HCEC 1CT (cell line): ENCODE data around the gene TBC1D4.

Experiments used
- DNase-seq: peaks from one replicate; pipeline ENCODE4 v3.0.0-alpha.2; 2017

Gene TBC1D4, protein sequence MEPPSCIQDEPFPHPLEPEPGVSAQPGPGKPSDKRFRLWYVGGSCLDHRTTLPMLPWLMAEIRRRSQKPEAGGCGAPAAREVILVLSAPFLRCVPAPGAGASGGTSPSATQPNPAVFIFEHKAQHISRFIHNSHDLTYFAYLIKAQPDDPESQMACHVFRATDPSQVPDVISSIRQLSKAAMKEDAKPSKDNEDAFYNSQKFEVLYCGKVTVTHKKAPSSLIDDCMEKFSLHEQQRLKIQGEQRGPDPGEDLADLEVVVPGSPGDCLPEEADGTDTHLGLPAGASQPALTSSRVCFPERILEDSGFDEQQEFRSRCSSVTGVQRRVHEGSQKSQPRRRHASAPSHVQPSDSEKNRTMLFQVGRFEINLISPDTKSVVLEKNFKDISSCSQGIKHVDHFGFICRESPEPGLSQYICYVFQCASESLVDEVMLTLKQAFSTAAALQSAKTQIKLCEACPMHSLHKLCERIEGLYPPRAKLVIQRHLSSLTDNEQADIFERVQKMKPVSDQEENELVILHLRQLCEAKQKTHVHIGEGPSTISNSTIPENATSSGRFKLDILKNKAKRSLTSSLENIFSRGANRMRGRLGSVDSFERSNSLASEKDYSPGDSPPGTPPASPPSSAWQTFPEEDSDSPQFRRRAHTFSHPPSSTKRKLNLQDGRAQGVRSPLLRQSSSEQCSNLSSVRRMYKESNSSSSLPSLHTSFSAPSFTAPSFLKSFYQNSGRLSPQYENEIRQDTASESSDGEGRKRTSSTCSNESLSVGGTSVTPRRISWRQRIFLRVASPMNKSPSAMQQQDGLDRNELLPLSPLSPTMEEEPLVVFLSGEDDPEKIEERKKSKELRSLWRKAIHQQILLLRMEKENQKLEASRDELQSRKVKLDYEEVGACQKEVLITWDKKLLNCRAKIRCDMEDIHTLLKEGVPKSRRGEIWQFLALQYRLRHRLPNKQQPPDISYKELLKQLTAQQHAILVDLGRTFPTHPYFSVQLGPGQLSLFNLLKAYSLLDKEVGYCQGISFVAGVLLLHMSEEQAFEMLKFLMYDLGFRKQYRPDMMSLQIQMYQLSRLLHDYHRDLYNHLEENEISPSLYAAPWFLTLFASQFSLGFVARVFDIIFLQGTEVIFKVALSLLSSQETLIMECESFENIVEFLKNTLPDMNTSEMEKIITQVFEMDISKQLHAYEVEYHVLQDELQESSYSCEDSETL (N-terminal part only)

DNA sequence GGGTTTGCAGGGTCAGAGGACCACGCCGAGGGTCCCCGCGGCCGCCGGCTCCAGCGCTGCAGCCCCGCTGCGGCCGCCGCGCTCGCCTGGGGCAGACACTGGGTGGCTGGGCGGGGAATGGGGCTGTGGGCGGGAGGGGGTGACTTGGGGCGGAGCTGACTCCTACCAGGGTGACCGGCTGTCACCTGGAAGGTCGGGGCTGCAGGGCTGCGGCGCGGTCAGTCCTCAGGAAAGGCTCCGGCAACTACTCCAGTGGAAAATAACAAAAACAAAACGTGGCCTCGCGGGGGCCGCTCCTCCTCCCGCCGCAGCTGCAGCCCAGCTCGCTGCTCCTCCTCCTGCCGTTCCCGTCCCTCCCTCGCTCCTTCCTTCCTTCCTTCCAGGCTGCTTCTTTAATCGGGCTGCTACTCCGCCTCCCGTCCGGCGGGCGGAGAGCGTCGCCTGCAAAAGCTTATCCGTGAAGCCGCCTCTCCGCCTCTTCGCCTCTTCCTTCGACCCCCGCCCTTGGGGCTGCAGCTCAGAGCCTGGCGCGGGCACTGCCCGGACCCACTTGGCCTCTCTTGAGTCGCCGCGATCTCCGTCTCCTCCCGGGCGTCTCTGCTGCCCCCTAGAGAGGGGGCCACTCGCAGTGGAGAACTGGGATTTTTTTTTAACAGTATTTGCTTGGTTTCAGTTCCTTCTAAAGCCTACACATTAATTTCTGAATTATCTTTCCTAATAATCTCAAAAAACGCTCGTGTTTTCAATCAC, at the start of gene TBC1D4:
Gene TBC1D4 (minus strand): TSS at position 100 of the 750 bp plus-strand sequence. CDS start 402 bp downstream, outside the sequence.
- peak; percentile 88 for DNase-seq

- no peak for DNase-seq
Observed at GRCh38 chr13:75530549-75530961, 48.6 kb upstream of the TBC1D4 start.

DNA sequence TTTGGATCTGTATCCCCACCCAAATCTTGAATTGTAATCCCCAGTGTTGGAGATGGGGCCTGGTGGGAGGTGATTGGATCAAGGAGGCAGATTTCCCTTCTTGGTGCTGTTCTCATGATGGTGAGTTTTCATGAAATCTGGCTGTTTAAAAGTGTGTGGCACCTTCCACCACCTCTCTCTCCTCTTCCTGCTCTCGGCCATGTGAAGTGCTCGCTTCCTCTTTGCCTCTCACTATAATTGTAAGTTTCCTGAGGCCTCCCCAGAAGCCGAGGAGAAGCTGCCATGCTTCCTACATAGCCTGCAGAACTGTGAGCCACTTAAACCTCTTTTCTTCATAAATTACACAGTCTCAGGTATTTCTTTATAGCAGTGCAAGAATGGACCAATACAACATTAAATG, 40.0 kb upstream of the TBC1D4 start:
- DNase-seq = no peak

DNA sequence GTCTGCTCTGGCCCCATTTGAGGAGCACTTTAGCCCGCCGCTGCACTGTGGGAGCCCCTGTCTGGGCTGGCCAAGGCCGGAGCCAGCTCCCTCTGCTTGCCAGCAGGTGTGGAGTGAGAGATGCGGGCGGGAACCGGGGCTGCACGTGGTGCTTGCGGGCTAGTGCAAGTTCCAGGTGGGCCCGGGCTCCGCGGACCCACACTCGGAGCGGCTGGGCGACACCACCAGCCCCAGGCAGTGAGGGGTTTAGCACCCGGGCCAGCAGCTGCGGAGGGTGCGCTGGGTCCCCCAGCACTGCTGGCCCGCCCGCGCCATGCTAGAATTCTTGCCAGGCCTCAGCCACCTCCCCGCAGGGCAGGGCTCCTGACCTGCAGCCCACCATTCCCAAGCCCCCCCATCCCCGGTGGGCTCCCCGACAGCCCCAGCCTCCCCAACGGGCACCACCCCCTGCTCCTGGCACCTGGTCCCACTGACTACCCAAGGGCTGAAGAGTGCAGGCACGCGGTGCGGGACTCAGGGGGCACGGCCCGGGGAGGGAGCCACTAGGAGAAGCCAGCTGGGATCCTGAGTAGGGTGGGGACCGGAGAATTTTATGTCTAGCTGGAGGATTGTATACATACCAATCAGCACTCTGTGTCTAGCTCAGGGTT, 36.6 kb upstream of the TBC1D4 start:
- no peak for DNase-seq

DNA sequence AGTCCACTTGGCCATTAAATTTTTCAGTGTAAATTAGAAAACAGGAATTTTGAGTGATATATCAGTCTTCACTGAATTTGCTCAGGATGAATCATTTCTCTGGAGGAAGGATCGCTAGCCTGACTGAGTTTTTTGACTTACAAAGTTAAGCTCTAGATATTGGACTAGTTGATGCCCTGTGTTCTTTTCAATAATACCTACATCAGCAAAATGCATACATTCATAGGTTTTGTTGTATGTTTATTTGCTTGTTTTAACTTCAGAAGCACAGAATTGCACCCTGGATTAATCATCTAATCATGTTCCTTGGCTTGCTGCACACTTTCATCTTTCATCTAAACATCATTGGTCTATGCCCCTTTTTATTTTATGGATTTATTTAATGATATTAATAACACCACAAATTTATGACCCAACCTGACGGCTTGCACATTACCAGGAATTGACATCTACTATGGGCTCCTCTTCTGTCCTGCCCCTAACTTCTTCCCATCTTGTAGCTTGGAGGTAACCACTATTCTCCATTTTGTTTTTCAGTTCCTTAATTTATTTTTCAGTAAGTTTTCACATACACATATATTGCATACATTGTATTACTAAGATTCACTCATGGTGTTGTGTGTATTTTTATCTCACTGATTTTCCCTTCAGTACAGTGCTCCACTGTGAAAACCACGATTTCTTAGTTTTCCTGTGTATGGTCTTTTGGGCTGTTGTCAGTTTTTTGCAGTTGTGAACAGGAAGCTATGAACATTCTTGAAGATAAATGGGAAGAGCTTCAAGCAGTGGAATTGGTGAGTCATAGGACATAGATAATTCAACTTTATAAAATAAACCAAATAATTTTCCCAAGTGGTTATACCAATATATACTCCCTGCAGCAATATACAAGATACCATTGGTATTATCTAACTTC, 32.4 kb upstream of the TBC1D4 start:
- DNase-seq = peak; percentile 40

- DNase-seq = no peak
Observed at GRCh38 chr13:75513271-75513670, 31.3 kb upstream of the TBC1D4 start.

DNA sequence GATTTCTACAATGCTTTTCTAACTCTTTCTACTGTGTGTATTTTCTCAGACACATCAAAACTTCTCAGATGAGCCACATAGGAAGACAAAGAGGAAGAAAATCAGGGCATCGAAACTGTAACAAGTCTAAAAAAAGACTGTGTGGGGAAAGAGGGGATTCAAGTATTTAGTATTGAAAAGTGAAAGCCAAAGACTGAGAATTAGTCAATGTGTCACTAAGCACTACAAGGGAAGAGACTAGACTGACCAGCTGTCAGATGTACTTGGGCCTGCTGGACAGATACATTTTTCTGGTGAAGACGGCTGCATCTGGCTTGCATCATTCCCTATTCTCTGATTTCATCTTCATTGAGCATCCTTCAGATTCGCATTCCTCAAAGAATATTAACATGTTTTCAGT, 30.3 kb upstream of the TBC1D4 start:
- no peak for DNase-seq

GRCh38 chr13:75511051-75511625, 29.2 kb upstream of the TBC1D4 start:
- no peak for DNase-seq

DNA sequence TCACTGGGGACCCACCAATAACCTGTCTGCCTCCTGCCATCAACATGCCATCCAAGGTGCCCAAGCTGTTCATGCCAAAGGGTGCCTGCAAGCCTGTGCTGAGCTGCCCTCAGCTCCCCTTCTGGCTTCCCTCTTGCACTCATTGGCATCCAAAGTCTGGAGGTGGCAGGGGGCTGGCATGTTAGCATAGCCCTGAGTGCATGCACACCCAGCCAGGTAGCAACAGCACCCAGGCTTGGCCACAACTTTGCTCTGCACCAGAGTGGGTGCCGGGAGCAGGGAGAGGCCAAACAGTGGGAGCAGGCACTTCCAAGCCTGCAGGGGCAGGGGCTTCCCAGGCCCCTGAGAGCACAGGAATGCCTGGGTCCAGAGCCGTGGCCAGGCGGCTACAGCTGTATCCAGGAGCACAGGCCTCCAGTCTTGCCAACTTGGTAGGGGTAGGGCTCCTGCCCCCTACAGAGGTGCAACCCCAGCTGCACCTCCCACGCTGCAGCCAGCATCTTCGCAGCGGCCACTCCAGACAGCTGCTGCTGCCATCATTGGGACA, 26.1 kb upstream of the TBC1D4 start:
- no peak for DNase-seq

DNA sequence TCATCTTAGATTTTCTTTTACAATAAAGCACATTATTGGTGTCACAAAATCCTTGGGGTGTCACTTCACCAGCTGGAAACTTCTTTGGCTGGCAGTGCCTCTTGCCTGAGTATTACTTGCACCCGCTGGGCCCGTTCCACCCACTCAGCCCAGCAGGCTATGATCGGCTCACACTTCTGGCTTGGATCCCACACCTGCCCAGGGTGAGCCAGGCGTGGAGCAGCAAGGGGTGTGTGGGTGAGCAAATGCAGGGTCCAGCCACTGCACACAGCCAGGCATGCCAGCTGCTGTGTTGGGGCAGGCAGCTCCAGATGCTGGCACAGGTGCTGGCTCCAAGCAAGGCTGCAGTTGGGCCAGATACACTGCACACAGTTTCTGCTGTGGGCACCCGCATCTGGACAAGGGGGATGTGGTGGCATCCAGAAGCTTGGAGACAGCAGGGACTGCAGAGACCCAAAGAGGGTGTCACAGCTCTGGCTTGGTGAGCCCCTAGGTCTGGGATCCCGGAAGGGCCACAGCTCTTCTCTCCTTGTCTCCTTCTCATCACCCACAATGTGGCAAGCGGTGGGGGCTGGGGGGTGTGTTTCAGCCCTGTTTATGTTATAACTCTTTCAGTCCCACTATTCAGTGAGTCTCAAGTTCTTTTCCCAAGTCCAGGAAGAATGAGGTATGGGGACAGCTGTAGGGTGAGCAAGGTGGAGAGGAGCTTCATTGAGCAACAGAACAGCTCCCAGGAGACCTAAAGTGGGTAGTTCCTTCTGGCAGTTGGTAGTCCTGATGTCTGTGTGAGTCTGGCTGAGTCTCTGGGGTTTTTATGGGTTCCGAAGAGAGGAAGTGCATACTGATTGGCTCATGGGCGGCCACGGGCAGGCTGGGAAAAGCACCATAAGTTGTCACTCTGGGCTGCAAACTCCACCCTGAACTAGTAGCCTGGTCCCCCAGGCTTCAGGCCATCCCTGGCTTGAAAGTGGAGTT, 25.3 kb upstream of the TBC1D4 start:
- no peak for DNase-seq

- DNase-seq = no peak
Observed at GRCh38 chr13:75506018-75506417, 24.0 kb upstream of the TBC1D4 start.

GRCh38 chr13:75505327-75505726, 23.4 kb upstream of the TBC1D4 start:
- no peak for DNase-seq

GRCh38 chr13:75495938-75496337, 14.0 kb upstream of the TBC1D4 start:
- peak; percentile 45 for DNase-seq

- no peak for DNase-seq
Observed at GRCh38 chr13:75494491-75494890, 12.5 kb upstream of the TBC1D4 start.

- no peak for DNase-seq
Observed at GRCh38 chr13:75493156-75493555, 11.2 kb upstream of the TBC1D4 start.

DNA sequence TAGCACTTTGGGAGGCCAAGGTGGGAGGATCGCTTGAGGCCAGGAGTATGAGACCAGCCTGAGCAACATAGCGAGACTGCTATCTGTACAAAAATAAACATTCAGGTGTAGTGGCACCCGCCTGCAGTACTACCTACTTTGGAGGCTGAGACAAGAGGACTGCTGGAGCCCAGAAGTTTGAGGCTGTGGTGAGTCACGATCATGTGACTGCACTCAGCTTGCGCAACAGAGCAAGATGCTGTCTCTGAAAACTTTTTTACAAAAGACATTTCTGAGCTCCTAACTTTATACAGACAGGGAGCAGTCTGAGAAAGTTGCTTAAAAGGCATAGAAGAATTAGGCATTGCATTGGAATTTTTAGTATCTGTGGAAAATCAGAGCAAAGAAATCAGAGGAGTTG, 10.4 kb upstream of the TBC1D4 start:
- DNase-seq = no peak

DNA sequence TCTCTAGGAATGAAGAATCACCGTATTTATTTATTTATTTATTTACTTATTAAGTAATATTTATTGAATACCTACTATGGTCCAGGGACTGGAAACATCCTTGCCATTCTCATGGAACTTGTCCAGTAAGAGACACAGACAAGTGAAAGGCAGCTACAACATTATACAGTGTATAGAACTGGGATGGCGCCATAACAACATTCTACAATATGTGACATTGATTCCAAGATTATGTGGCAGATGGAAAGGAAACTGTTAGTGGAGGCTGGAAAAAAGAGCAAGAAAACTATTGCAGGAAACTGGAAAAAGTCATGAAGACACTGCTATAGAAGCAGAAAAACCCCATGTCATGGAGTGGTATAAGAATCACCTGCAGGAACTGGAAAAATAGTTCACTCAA, 9.4 kb upstream of the TBC1D4 start:
- DNase-seq = no peak

DNA sequence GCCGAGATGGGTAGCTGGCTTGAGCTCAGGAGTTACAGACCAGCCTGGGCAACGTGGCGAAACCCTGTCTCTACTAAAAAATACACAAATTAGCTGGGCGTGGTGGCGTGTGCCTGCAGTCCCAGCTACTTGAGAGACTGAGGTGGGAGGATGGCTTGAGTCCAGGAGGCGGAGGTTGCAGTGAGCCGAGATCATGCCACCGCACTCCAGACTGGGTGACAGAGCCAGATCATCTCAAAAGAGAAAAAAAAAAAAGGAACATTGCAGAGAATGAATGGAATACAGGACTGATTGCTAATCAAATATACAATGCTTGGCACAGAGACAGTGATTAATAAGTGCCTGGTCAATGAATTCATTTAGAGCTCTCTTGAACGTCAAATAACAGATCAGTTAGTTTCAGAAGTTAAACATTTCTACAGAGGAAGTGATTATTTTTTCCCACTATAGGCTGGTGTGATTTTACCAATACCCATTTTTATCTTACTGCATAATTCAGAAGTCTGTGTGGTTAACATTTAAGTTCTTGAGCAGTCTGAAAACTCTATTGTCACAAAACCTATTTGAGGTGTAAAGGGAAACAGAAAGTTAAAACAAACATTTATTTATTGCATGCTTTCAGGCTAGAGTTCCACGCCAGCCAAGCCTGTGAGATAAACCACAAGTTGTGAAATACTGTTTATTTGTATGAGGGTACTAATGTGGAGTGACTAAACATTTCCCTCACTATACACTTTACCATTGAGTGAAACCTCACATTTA, 7.7 kb upstream of the TBC1D4 start:
- DNase-seq = peak; percentile 81
